ENCODE results near the gene FRK. TPM values are rescaled to one million over a fixed set of nuclear protein-coding genes. Genes with fewer than 3 reads are reported as not detected.

FRK gene
- 10 to 100 TPM in 3 of 4 donors, 1 to 10 TPM in 1; 7.4 to 54.3 (median 31.2) TPM for total RNA-seq

- Histone ChIP-seq H3K4me1 (no peaks in the 10 kb centered on the region), H3K36me3 (no peaks in the 10 kb centered on the region), H3K4me3 (peak within 1 kb of the TSS in 3 of 4 donors; percentile 30 to 53 (median 53)), H3K27me3 (no peaks in the 10 kb centered on the region), H3K27ac (peak within 1 kb of the TSS in 3 of 4 donors; percentile 61 to 90 (median 81)), H3K9me3 (no peaks in the 10 kb centered on the region)
- TF ChIP-seq CTCF (IDR thresholded peaks at IDR 0.05) (peak in 4 of 6 experiments; percentile 27 to 65 (median 64)), POLR2A (IDR thresholded peaks at IDR 0.05) (peak; percentile 77 to 91)
- peak in 1 of 3 donors; percentile 74 for DNase-seq
These were observed at the start of gene FRK for GRCh38 chr6:116060572-116061283. Gene FRK, minus strand, starts transcription at chr6:116060891. Its CDS starts 580 bp downstream, at chr6:116060311.

GRCh38 chr6:116108836-116109235 lies 48.1 kb upstream of the FRK start:
- Histone ChIP-seq H3K4me3 (no peak overlapping the region), H3K27me3 (no peaks in the 10 kb centered on the region), H3K36me3 (peaks cover 0 to 44% (median 0%) of the 10 kb centered on the region in 3 donors), H3K9me3 (no peaks in the 10 kb centered on the region), H3K4me1 (peaks cover 0 to 24% (median 0%) of the 10 kb centered on the region in 4 donors), H3K27ac (no peak overlapping the region)
- TF ChIP-seq CTCF (IDR thresholded peaks at IDR 0.05): no peak
- TF ChIP-seq POLR2A (IDR thresholded peaks at IDR 0.05): no peak
- no peak for DNase-seq

GRCh38 chr6:116106146-116106545 lies 45.5 kb upstream of the FRK start:
- peaks cover 0 to 39% (median 7%) of the 10 kb centered on the region in 4 donors for H3K4me1 ChIP-seq
- no peak overlapping the region for H3K27ac ChIP-seq
- H3K36me3 ChIP-seq: peaks cover 0 to 23% (median 0%) of the 10 kb centered on the region in 3 donors
- H3K9me3 ChIP-seq: no peaks in the 10 kb centered on the region
- H3K4me3 ChIP-seq: no peak overlapping the region
- DNase-seq: no peak
- TF ChIP-seq CTCF (IDR thresholded peaks at IDR 0.05) (no peak), POLR2A (IDR thresholded peaks at IDR 0.05) (no peak)
- no peaks in the 10 kb centered on the region for H3K27me3 ChIP-seq

- no peak for TF ChIP-seq POLR2A (IDR thresholded peaks at IDR 0.05)
- no peak for TF ChIP-seq CTCF (IDR thresholded peaks at IDR 0.05)
- Histone ChIP-seq H3K36me3 (peaks cover 0 to 14% (median 0%) of the 10 kb centered on the region in 3 donors), H3K9me3 (no peaks in the 10 kb centered on the region), H3K4me3 (no peak overlapping the region), H3K27ac (peak overlapping the region in 2 of 4 donors; percentile 37 to 65), H3K27me3 (no peaks in the 10 kb centered on the region), H3K4me1 (peaks cover 0 to 39% (median 7%) of the 10 kb centered on the region in 4 donors)
- no peak for DNase-seq
These were observed 44.6 kb upstream of the FRK start for GRCh38 chr6:116105247-116105646.

GRCh38 chr6:116104636-116105035 lies 43.9 kb upstream of the FRK start:
- Histone ChIP-seq H3K9me3 (no peaks in the 10 kb centered on the region), H3K36me3 (peaks cover 0 to 10% (median 0%) of the 10 kb centered on the region in 3 donors), H3K27ac (peak overlapping the region in 2 of 4 donors; percentile 37 to 65), H3K4me3 (no peak overlapping the region), H3K4me1 (peaks cover 0 to 39% (median 7%) of the 10 kb centered on the region in 4 donors), H3K27me3 (no peaks in the 10 kb centered on the region)
- TF ChIP-seq POLR2A (IDR thresholded peaks at IDR 0.05): no peak
- peak in 3 of 6 experiments; percentile 24 to 37 (median 34) for TF ChIP-seq CTCF (IDR thresholded peaks at IDR 0.05)
- DNase-seq: no peak

Measured in Peyer's patch (tissue), 4 donors.